ENCODE results near the gene PITPNM3.
"Not testable (repeated sequence)": the region's sequence is repeated elsewhere in the genome, so short reads cannot be mapped to it uniquely, and the experiment has no call there.

The PITPNM3 gene

DNA sequence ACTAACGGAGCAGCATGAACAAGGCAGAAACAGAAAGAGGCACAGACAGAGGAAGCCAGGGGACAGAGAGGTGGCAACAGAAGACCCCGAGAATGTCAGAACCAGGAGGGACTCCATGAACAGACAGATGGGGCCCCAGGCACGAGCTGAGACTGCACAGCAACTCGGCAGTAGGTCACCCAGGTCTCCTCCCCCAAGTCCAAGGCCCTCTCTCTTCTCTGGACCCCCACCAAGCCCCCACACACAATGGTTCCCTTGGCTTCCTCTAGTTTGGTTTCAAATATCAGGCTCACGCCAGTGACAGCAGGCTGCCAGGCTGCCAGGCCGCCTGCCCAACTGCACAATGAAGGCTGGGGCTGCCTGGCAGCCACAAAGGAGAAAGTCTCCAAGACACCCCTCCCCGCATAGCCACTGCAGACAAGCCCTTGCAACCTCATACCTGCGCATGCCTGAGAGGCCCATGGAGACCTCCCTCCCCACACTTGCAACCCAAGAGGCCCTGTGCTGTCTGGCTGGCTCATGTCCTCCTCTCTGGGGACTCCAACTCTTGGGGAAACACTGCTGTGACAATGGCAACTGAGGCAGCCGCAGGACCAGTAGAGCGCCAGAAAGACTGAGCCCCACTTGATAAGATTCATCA lies 57.3 kb downstream of the PITPNM3 start:
- DNase-seq (ENCODE audit: low spot score) = no peak

- no peak for DNase-seq (ENCODE audit: low spot score)
Observed at GRCh38 chr17:6498356-6498755, 58.0 kb downstream of the PITPNM3 start.

DNA sequence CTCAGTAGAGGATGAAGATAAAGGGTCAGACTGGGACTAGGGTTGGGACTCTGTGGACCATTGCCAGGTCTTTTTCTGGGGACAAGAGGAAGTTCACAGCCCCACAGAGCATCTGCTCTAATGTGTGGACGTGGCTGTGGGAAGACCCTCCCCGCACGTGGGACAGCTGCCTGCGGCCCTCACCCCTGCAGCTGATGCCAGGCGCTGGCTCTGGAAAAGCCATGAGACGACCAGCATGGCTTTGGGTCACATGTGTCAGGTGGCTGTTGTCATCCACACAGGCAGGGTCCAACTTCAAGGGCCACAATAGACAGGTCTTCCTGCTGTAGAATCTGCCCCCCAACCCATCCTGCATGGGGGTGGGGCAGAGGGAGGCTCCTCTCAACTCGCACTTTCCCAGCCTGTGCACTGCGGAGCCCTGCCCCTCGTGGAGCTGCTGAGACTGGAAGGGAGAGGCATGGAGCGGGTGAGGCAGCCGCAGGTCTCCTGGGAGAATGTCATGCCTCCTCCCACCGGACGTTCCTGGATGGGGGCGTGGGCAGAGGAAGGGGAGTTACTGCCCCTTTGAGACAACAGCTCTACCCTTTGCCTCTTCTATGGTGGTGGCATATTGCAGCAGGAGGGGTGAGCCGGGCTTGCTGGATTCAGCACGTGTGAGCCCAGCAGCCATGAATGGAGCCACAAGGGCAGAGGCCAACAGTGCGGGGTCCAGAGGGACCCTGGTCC lies 58.7 kb downstream of the PITPNM3 start:
- no peak for DNase-seq (ENCODE audit: low spot score)

DNA sequence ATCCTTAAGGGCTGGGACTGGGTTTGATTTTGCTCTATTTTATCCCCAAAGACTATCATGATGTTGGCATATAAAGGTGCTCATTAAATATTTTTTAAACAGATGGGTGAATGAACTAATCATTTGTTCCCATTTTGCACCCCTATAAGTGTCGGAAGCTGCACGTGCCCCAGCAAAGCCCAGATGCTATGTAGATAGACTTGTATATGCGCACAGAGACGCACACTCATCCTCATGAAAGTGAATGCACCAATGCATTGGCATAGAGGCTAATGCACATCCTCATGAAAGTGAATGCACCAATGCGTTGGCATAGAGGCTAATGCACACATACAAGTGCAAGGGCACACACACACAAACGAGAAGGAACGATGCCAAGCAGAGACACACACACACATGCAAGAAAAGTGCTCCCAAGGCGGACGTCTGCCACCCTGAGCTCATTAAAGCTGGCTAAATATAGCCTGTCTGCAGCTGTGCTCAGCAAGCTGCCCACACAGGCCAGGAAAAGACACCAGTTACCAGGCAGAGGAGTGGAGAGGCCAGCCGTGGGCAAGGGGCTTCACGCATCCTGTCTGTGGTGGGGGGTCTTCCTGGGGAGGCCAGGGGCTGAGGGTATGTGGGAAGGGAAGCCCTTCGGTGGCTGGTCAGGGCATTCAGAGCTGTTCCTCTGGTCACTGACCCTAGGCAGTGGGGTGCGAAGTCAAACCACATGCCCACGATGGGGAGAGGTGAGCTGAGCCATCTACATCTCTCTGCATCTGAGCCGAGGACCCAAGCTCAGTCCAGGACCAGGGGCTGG lies 59.5 kb downstream of the PITPNM3 start:
- DNase-seq (ENCODE audit: low spot score) = no peak

DNA sequence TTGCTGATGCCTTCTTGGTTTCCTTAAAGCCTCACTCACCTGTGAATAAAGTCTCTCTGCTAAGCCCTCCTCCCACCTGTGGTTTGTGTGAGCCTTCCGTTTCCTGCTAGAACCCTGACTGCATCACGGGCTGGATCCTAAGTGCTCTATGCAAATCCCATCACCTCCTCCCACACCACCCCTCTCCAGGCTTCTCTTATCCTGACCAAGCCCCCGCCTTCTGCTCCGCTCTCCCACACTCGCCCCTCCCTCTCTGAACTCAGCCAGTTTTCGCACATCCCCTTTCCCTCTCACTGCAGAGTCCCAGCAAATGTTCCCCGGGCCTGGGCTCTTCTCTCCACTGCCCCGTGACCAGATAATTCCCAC lies 60.3 kb downstream of the PITPNM3 start:
- DNase-seq (ENCODE audit: low spot score) = no peak

GRCh38 chr17:6495450-6496115 lies 60.8 kb downstream of the PITPNM3 start:
- no peak for DNase-seq (ENCODE audit: low spot score)

DNA sequence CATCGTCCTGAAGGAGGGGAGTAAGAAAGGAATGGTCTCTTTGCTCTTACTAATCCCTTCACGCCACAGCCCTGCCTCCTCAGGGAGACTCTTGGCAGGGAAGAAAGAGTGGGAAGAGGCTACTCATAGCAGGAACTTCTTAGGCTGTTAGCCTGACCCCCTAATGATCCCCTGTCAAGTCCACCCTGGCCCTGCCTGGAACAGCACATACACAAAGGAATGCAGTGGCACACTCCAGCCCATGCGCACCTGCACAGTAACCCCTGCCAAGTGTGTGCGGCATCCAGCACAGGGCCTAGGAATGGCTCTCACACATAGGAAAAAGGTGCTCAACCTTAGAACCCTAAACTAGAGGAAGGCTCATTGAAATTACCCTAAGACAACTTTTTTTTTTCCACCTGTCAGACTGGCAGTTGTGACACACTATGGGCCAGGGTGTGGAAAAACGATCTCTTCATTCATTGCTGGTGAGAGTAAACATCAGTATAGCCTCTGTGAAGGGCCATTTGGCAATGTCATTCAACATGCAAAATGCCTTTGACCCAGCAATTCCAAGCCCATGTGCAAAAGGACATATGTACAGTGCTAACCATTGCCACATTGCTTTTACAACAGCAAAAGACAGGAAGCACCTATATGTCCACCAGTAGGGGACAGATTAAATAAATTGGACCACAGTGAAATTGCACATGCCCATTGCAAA lies 62.0 kb downstream of the PITPNM3 start:
- DNase-seq (ENCODE audit: low spot score) = no peak

- DNase-seq (ENCODE audit: low spot score) = no peak
Observed at GRCh38 chr17:6492892-6493674, 63.3 kb downstream of the PITPNM3 start.

DNA sequence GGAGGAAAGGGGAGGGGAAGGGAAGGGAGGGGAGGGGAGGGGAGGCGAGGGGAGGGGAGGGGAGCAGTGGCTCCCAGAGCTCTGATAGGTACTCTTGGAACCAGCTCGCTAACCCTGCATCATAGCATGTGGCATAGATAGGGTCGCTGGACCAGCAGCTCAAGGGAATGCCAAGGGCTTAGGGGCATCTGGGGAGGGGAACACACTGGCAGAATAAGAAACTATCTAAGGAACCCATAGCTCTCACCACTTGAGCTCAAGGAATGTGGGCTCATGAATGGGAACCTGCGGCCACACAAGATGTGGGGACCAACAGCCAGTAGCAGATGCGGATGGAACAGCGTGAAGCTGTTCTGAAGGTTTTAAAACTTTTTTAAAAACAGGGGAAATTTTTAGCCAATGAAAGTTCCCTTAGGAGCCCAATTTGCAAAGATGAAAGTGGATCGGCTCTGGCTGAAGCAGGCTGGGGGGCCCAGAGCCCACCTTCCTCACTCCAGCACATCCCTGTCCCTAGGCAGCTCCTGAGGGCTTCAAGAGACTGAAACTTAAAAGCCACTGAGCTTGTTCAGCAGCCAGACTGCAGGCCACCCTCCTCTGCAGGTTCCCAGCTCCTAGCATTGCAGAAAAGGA lies 65.2 kb downstream of the PITPNM3 start:
- no peak for DNase-seq (ENCODE audit: low spot score)

DNA sequence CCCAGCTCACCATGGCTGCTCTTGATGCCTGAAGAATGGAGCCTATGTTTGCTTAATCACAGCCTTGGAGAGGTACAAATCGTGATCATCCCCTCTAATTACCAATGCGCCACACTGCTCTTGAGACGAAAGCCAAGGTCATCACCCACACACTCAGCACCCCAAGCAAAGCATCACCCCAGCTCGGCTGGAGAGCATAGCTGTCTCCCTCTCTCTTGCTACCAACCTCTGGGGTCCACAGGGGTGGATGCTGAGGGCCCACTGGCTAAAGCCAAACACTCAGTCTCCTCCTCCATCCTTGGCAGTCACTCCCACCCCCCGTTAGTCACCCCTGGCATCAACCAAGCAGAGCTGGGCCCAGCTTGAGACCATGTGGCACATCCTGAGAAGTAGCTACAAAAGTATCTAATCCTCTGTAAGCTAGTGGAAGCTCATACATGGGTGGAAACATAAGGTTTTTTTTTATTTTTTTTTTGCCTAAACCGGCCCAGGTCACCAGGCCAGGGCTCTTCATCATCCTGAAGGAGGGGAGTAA lies 67.3 kb downstream of the PITPNM3 start:
- DNase-seq (ENCODE audit: low spot score) = no peak

- no peak for DNase-seq (ENCODE audit: low spot score)
Observed at GRCh38 chr17:6488008-6488539, 68.3 kb downstream of the PITPNM3 start.

GRCh38 chr17:6487251-6488007 lies 68.9 kb downstream of the PITPNM3 start:
- no peak for DNase-seq (ENCODE audit: low spot score)

DNA sequence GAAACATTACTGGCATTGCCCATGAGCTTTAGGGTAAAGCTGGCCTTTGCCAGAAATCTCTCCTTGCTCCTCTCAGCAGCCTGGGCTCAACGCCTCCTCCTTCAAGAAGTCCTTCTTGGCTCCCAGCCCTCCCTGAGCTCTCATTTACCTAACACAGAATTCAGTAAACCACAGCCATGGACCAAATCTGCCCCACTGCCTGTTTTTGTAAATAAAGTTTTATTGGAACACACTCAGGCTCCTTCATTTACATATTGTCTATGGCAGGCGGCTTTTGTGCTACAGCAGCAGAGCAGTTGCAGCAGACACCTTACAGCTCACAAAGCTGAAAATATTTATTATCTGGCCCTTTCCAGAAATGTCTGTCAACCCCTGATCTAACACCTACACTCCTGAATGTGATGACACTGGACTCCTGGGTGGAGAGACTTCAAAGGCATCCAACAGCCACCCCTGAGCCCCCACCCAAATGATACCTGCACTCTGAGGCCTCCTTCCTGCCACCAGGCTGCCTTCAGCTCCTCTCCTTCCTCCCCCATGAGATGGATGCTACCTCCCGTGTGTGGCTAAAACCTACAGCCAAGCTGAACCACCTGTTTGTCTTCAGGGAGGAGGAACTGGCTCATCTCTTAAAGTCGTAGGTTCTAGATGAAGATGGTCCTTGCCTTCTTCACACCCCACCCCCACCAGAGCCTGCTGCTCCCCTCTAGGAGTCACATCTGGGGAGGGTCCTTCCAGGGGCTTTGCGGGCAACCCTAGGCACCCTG lies 70.5 kb downstream of the PITPNM3 start:
- DNase-seq (ENCODE audit: low spot score) = no peak

DNA sequence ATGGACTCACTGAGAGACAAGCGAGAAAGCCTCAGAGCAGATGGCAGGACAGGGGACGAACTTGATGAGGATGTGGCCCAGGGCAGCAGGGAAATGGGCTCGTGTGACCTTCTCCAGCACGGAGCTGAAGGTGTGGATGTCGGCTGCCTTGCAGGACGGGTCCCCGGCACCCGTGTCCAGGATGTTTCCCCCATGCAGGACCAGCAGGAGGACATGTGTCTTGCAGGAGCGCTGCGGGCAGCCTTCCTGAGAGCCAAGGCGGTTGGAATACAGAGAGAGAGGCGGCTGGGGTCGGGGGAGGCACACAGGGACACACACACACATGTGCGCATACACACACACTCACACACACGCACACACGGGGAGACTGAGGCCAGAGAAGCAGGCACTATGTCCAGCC lies 72.8 kb downstream of the PITPNM3 start:
- DNase-seq (ENCODE audit: low spot score) = no peak

GRCh38 chr17:6482796-6483195 lies 73.6 kb downstream of the PITPNM3 start:
- DNase-seq (ENCODE audit: low spot score) = not testable (repeated sequence)

GRCh38 chr17:6482105-6482455 lies 74.3 kb downstream of the PITPNM3 start:
- DNase-seq (ENCODE audit: low spot score) = no peak

GRCh38 chr17:6480303-6480675 lies 76.1 kb downstream of the PITPNM3 start:
- DNase-seq (ENCODE audit: low spot score) = no peak

DNA sequence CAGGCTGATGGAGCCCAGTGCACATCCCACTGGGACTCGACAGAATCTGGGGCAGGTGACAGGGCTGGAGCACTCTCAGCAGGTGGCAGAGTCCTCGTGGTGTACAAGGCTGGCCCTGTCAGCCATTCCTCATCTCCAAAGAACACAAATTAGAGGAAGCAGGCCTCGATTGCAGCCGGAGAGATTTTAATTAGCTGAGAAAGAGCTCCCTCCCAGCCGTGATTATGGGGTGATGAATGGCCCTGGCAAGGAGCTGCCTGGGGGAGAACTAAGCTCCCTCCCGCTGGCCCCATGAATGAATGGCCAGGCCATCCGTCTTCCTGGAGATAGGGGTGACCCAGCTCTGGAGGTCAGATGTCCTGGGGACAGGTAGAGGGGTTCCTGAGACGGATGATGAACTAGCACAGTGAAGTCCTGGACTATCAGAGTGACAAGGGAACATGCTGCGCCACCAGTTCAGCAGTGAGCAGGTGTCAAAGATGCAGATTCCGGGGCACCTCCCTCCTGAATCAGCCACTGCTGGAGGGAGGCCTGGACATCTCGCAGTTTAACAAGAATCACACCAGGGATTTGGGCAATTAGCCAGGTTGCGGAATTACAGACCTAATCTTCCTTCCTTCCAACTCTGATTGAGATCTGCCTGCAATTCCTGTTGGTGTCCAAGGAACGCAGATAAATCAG lies 76.6 kb downstream of the PITPNM3 start:
- DNase-seq (ENCODE audit: low spot score) = no peak

Data from HuH-7 (cell line).